ENCODE results near the gene AMZ1.

- TF ChIP-seq CTCF (IDR thresholded peaks at IDR 0.05) (no peak), POLR2A (IDR thresholded peaks at IDR 0.05) (no peak)
These were observed 46.3 kb upstream of the AMZ1 start for GRCh38 chr7:2641406-2642393.

Measured in lower leg skin (tissue), 3 donors.